Stimulated activated CD8-positive, alpha-beta memory T cell treated with anti-CD3 and anti-CD28 coated beads, Interleukin-4, amount 100 ng/mL, for 1 hour (primary cell): Measurements from ENCODE around the gene B9D1.

ENCODE experiments used
- DNase-seq, 2 donors: peaks; one replicate each; pipeline ENCODE4 v3.0.0-alpha.2; 2020; ENCODE audit warnings: low read depth in 2 of 2, low spot score in 1 of 2

The B9D1 gene

DNA sequence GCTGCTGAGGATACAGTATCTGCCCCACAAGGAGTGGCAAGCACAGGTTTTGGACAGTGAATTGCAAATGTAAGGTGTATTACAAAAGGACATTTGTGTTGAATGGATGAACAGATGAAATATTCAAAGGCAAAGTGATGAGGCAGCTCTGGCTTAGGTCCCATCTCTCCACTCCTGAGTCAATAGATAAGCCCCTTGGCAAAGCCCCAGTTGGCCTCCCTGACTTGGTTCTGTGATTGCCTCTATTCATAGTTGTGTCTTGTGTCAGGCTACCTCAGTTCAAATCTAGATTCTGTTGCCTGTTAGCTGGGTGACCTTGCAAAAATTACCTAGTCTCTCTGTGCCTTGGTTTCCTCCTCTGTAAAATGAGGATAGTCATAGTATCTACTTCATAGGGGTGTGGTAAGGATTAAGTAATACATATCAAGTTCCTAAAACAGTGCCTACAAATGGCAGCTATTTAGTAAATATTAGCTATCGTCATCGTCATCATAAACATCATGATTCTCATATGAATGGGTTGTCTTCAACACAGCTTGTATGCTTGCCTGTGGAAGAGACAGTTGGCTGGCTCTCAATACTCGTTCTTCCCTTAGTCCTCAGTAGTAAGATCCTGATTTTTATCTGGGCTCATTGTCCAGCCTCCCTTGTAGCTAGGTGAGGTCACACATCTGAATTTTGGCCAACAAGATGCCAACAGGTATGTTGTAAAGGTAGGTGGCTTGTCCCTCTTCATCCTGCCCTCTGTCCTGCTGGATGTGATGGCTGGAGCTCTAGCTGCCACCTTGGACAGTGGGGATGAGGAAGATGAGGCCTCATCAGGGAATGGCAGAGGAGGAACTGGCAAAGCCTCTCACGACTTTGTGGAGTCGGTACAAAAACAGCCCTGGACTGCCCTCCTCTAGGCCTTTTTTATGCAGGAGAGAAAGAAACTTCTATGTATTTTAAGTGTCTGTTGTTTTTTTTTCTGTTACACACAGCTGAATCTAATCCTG lies 26.6 kb upstream of the B9D1 start:
- DNase-seq = no peak

DNA sequence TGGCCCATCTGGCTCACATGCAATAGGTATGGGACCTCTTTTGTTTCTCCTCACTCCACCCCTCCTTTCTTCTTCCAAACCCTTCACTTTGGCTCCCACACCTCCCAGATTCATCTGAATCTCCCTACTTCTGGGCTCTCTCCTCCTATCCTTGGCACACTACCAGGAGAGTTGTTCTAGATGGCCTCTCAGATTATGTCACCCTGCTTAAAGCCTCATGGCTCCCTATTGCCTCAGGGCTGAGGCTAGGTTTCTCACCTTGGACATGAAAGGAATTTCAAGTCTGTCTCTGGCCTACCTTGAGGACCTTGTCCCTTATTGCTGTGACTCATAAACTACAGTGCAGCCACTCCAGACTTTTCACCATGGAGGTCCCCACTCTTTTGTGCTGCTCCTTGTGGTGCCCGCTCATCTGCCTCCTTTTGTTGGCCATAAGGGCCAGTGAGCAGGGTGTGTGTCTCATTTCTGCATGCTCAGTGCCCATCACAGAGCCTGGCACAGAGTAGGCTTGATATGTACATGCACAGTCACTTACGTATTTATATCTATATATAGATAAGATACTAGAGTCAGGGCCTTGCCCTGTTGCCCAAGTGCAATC lies 25.5 kb upstream of the B9D1 start:
- DNase-seq = no peak

DNA sequence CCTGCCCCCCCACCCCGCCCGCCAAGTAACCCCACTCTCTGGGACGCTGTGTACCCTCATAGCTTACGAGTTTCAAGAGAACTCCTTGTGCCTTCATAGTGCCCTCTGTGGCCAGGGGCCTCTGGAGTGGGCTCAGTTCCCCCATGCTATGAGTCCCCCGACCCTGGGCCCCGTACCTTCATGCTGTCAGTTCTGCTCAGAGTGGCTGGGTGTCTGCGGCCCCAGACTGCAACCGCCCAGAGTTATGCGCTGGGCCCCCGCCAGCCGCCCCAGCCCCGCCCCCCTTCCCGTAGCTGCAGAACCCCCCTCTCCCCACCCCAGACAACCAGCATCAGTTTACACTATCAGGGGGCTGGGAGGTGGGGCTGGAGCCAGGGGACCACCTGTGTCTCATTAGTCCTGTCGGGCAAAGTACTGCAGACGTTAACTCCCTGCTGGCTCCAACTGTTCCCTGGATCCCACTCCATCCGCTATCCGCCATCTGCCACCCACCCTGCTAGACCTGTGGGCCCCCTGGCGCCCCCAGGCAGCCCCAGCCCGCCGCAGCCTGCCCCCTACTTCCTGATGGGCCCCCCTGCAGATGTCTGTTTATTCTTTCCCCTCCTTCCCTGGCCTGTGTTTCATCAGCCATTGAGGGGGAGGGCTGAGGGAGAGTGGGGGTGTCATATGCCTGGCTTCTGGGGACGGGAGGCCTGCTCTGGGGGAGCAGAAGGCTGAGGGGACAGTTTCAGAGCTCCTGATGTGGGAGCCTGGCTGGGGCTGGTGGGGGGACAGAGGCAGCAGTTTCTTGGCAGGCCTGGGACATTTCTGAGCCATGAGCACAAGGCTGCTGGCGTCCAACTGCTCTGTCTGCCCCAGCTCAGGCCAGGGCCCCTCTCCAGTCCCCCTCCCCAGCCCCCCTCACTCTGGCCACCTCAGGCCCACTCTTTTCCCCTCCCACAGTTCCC lies 24.7 kb upstream of the B9D1 start, which contains the start of gene MFAP4:
Gene MFAP4, minus strand, starts transcription at position 217 of the 947 bp plus-strand sequence. Its CDS starts 35 bp downstream, at position 182.
- no peak for DNase-seq

DNA sequence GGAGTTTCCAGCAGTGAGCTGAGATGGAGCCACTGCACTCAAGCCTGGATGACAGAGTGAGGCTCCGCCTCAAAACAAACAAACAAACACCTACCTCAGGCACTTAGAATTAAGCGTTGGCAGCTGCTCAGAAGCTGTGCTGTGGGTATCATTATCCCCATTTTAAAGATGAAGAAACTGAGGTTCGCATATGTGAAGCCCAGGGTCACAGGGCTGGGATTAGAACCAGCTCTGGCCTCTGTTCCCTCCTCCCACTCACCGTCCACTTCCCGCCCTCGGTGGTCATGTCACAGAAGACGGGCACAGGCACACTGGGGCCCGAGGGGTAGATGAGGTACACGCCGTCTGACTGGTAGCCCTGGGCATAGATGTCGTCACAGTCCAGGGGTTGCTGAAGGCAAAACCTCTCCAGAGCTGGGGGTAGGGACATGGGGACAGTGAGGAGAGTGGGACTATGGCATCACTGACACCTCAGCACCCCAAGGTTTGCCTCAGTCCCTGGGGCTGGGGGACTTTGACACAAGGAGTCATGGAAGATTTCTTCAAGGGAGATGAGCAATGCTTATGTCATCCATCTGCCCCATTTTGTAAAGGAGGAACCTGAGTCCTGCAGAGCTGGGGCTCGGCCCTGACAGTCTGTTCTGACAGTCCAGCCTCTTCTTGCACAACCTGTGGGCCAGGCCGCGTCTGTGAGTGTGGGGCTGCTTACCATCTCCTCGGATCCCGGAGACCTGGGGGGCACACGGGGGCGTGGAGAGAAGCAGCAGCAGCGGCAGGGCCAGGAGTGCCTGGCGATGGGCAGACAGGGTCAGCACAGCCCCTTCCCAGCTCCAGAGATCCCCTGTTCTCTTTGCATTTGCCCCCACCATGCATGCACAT lies 23.8 kb upstream of the B9D1 start:
- no peak for DNase-seq

DNA sequence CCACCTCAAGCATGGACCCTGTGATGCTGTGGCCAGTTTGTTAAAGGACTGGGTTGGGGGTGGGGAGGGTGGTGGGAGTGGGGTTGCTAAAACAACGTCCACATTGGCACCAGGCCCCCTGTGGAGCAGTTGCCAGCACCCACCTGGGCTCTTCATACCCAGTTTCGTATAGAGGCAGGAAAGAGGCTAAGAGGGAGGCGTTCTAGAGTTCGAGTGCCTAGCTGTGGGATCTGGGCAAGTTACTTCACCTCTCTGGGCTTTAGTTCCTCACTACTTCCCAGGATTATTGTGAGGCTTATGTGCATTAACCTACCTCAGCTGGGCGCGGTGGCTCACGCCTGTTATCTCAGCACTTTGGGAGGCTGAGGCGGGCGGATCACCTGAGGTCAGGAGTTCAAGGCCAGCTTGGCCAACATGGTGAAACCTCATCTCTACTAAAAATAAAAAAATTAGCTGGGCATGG lies 23.0 kb upstream of the B9D1 start:
- DNase-seq = no peak

DNA sequence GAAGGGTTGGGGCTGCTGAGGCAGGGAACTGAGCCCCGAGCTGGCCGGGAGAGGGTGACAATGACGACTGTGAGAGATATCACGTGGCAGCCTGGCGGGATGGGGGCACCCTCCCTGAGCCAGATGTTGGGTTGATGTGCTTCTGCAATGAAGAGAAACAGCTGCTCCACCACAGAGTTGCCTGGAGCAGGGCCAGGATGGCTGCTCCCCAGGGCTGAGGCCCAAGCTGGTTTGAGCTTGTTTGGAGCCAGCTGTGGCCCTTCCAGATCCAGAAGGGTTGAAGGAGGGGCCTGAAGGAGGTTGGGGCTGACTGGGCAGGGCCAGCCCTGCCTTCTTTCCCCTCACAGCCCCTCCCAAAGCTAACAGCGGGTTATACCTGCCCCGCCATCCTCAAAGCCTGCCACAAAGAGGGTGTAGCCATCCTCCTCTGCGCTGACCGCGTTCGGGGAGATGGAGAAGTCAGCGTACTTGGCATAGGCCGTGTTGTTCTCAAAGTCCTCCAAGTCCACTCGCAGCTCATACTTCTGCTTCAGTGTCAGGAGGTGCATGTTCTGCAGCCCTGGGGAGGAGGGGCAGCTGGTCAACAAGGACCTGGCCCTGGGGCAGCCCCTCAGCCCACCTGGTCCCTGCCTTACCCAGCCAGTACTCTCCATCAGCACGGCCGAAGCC lies 22.3 kb upstream of the B9D1 start:
- DNase-seq = no peak

DNA sequence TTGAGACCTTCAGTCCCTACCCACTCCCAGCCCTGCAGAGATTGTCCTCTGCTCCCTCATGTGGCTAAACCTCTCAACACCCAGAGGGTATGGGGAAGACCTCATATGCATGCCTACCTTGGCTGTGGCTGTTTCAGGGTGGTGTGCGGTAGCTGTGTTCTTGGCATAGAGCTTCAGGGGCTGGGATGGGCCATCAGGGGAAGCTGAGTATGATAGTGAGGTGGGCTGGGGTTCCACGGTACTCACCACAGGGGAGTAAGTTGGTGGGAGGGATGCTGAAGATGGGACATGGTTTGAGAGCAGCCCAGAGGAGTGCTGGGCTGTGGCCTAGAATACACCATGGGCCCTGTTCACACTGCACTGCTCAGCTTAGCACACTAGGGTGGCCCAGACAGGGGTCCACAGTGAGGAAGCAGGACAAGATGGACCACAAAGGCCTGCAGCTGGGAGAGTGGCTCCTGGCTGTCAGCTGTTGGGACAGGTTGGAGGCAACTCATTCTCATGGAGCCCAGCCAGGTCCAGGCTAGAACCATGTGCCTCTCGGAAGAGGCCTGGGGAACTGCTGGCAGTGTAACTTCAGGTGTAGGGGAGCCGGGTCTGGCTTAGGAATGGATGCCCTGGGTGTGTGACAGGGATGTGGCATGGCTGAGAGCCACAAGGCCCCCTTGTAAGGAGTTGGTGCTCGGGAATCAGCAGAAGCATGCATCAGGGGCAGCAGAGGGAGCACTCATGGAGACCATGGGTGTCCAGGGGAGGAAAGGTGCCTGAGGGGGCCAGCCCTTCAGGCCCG lies 21.4 kb upstream of the B9D1 start:
- DNase-seq = no peak

DNA sequence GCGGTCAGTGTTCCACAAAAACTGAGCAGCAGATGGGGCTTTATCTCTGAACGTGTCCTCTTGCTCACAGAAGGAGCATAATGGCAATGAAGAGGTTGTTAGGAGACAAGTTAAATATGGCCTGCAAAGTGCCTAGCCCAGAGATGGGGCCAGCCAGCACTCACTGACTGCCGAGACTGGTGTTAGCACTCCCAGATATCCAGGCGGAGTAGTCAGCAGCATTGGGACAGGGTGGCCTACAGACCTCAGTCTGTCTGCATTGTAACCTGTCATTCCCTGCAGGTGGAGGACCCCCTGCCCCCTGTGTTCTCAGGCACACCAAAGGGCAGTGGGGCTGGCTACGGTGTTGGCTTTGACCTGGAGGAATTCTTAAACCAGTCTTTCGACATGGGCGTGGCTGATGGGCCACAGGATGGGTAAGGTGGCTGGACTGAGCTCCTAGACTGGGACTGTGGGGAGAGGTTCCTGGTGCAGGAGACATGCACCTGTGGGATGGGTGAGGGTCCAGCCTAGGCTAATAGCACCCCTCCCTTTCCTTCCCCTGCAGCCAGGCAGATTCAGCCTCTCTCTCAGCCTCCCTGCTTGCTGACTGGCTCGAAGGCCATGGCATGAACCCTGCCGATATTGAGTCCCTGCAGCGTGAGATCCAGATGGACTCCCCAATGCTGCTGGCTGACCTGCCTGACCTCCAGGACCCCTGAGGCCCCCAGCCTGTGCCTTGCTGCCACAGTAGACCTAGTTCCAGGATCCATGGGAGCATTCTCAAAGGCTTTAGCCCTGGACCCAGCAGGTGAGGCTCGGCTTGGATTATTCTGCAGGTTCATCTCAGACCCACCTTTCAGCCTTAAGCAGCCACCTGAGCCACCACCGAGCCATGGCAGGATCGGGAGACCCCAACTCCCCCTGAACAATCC lies 20.3 kb upstream of the B9D1 start:
- no peak for DNase-seq

DNA sequence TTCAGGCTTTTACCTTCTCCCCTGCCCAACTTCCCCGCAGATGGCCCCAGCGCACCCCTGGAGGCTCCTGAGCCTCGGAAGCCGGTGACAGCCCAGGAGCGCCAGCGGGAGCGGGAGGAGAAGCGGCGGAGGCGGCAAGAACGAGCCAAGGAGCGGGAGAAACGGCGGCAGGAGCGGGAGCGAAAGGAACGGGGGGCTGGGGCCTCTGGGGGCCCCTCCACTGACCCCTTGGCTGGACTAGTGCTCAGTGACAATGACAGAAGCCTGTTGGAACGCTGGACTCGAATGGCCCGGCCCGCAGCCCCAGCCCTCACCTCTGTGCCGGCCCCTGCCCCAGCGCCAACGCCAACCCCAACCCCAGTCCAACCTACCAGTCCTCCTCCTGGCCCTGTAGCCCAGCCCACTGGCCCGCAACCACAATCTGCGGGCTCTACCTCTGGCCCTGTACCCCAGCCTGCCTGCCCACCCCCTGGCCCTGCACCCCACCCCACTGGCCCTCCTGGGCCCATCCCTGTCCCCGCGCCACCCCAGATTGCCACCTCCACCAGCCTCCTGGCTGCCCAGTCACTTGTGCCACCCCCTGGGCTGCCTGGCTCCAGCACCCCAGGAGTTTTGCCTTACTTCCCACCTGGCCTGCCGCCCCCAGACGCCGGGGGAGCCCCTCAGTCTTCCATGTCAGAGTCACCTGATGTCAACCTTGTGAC lies 19.4 kb upstream of the B9D1 start:
- no peak for DNase-seq

DNA sequence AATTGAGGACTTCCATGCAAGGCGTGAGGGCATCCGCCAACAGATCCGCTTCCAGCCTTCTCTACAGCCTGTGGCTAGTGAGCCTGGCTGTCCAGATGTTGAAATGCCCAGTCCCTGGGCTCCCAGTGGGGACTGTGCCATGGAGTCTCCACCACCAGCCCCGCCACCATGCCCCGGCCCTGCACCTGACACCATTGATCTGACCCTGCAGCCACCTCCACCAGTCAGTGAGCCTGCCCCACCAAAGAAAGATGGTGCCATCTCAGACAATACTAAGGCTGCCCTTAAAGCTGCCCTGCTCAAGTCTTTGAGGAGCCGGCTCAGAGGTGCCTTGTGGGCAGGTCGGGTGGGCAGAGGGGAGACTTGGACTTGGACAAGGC lies 18.8 kb upstream of the B9D1 start:
- DNase-seq = no peak

DNA sequence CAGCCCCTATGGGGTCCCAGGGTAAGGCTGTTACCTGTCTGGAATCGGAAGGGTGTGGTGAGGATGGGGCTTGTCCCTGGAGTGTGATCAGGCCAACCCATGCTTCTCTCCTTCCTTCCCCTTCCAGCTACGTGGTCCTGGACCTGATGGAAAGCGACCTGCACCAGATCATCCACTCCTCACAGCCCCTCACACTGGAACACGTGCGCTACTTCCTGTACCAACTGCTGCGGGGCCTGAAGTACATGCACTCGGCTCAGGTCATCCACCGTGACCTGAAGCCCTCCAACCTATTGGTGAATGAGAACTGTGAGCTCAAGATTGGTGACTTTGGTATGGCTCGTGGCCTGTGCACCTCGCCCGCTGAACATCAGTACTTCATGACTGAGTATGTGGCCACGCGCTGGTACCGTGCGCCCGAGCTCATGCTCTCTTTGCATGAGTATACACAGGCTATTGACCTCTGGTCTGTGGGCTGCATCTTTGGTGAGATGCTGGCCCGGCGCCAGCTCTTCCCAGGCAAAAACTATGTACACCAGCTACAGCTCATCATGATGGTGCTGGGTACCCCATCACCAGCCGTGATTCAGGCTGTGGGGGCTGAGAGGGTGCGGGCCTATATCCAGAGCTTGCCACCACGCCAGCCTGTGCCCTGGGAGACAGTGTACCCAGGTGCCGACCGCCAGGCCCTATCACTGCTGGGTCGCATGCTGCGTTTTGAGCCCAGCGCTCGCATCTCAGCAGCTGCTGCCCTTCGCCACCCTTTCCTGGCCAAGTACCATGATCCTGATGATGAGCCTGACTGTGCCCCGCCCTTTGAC lies 18.2 kb upstream of the B9D1 start:
- no peak for DNase-seq

DNA sequence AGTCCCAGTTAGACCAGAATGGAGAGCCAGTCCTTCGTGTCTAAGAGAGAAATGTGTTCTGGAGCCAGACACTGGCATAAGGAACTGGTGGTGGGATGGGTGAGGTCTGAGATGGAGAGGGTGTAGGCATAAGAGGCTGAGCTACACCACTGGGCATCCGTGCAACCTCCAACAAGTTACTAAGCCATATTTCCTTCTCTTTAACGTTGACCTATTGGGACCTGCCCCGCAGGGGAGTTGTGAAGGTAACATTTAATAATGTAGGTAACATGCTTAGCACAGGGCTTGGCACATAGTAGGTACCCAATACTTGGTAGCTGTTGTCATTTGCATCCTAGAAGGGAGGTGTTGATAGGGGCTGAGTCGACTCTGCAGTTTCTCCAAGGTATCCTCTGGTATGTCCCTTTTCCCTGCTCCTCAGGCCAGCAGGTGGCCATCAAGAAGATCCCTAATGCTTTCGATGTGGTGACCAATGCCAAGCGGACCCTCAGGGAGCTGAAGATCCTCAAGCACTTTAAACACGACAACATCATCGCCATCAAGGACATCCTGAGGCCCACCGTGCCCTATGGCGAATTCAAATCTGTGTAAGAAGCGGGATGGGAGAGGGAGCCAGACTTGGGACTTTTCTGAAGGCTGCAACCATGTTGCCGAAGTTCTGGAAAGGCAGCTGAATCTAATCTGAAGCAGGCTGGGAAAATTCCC lies 17.0 kb upstream of the B9D1 start:
- DNase-seq = no peak

DNA sequence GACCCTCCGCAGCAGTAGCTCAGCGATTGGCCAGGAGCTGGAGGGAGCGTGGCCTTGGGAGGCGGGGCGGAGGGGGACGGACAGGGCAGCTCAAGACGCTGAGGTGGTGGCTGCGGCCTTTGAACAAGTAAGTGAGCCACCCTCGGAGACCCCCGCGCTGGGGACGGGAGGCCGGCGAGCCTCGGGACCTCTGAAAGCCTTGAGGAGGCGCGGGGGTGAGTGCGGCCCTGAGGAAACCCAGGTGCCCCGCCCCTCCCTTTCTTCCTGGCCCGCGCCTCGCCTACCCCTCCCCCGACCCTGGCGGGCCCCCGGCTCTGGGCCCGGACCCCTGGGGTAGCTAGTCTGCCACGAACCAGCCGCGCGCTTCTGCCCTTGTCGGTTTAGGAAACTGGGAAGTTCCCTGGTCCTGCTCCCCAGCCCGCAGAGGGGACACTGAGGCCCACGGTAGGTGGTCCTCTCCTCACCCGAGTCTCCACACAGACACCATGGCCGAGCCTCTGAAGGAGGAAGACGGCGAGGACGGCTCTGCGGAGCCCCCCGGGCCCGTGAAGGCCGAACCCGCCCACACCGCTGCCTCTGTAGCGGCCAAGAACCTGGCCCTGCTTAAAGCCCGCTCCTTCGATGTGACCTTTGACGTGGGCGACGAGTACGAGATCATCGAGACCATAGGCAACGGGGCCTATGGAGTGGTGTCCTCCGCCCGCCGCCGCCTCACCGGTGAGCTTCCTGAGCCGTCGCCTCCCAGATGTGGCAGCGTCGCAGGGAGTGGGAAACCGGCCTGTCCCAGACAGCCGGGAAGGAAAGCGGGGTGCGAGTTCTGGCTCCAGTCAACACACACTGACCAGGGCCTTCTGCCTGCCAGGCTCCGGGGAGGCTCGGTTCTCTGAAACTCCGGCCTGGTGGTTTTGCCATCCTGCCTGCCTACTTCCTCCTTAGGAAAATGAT lies 16.2 kb upstream of the B9D1 start, which contains the start of gene MAPK7:
Gene MAPK7, plus strand, starts transcription at position 83 of the 945 bp plus-strand sequence. Its CDS starts 403 bp downstream, at position 486.
- DNase-seq = no peak

DNA sequence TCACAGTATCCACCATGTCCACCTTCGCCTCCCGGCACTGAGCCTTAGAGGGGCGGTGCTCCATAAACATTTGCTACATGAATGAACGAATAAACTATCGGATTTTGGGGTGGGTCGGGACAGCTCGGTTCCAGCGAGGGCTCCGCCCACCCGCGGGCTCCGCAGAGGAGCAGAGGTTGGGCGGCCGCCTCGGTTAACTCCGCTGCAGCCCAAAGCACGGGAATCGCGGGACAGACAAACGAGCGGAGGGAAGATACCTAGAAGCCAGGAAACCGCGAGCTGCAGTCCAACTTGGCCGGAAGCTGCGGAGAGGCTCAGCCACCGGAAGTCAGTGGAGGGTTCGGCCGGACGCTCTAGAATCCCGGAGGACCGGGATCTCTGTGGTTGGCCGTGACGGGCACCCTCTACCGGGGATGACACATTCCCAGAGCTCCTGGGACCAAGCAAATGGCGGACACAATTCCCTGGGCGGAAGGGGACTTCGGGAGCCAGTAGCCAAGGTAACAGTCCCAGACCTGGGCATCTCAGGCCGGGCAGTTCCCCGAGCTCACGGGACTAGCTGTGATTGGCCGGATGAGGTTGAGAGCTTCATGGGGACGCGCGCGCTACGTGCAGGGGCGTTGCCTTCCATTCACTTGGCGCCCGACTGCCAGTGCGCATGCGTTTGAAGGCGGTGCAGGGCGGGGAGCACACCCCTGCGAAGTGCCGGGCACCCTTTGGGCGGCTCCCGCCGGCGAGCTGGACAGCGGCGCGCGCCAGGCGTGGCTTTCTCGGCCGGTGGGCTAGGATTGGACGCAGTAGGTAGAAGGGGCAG lies 15.3 kb upstream of the B9D1 start:
- peak; percentile 77 to 86 for DNase-seq
